ENCODE data around the gene PHPT1. TPM values are rescaled to one million over a fixed set of nuclear protein-coding genes. Genes with fewer than 3 reads are reported as not detected.

Gene PHPT1
- total and polyA plus RNA-seq, 2 of the 13 experiments (the other 11 are each of a cell fraction or from before 2014, with no cell fraction given), result 189 to 192 TPM

- TF ChIP-seq ZNF598 (CRISPR knock-in tag; IDR thresholded peaks at IDR 0.05; ENCODE audit: borderline replicate concordance) (peak; percentile 51; the same call in 1 of the 2 replicates), PCBP2 (optimal IDR thresholded peaks at IDR 0.05; ENCODE audit: low read depth, low read length, poor library complexity, severe bottlenecking) (no peak), HMGXB4 (CRISPR knock-in tag; IDR thresholded peaks at IDR 0.05; ENCODE audit: borderline replicate concordance in 1 of 2, low read depth in 1 of 2) (peak; percentile 74 to 77), TSC22D2 (CRISPR knock-in tag; IDR thresholded peaks at IDR 0.05; ENCODE audit: borderline replicate concordance) (peak; percentile 60; the same call in 1 of the 2 replicates), SETDB1 (CRISPR knock-in tag; IDR thresholded peaks at IDR 0.05; ENCODE audit: borderline replicate concordance) (no peak), ZZZ3 (CRISPR knock-in tag; IDR thresholded peaks at IDR 0.05; ENCODE audit: borderline replicate concordance) (peak; percentile 64; the same call in 1 of the 2 replicates), ZNF292 (CRISPR knock-in tag; IDR thresholded peaks at IDR 0.05; ENCODE audit: borderline replicate concordance, low read depth) (peak; percentile 78; the same call in 1 of the 2 replicates), SPEN (CRISPR knock-in tag; IDR thresholded peaks at IDR 0.05; ENCODE audit: low read depth) (peak; percentile 40; the same call in 1 of the 2 replicates), ARNT2 (CRISPR knock-in tag; IDR thresholded peaks at IDR 0.05; ENCODE audit: low read depth) (no peak), SMYD3 (CRISPR knock-in tag; IDR thresholded peaks at IDR 0.05) (no peak), NCOR1 (IDR thresholded peaks at IDR 0.05; ENCODE audit: borderline replicate concordance, low read length) (no peak), MNT (IDR thresholded peaks at IDR 0.05) (peak; percentile 93), ZNF691 (CRISPR knock-in tag; IDR thresholded peaks at IDR 0.05; ENCODE audit: borderline replicate concordance, low read depth) (peak; percentile 51; the same call in 1 of the 2 replicates), HOXD1 (CRISPR knock-in tag; IDR thresholded peaks at IDR 0.05) (no peak), ZNF776 (CRISPR knock-in tag; IDR thresholded peaks at IDR 0.05) (no peak), ISX (CRISPR knock-in tag; conservative IDR thresholded peaks at IDR 0.05) (no peak), FLYWCH1 (CRISPR knock-in tag; IDR thresholded peaks at IDR 0.05) (no peak), HNRNPL (IDR thresholded peaks at IDR 0.05; ENCODE audit: low read depth, low read length) (peak; percentile 94), ELK4 (CRISPR knock-in tag; IDR thresholded peaks at IDR 0.05; ENCODE audit: borderline replicate concordance) (no peak), HINFP (CRISPR knock-in tag; IDR thresholded peaks at IDR 0.05; ENCODE audit: low read depth) (peak; percentile 80; the same call in 1 of the 2 replicates), NFYB (CRISPR knock-in tag; IDR thresholded peaks at IDR 0.05) (peak; percentile 65)
Observed at GRCh38 chr9:136882109-136882946, 33.1 kb downstream of the PHPT1 start (continued).

Data from HepG2 (cell line).